Regular cardiac myocyte (primary cell): ENCODE data around the gene ANKRD33. TPM values are rescaled to one million over a fixed set of nuclear protein-coding genes. Genes with fewer than 3 reads are reported as not detected.

Experiments
- total RNA-seq: library from RNA; depleted of rRNA; stranded (reverse); fragments of >200 nt; gene quantifications from 2 replicates; pipeline ENCODE4 v1.2.3, GENCODE V29; 2014

Gene ANKRD33
- total RNA-seq, result under 0.01 and 0.38 TPM in 2 replicates

GRCh38 chr12:51887476-51888315, at the start of gene ANKRD33:
Gene ANKRD33 (plus strand): TSS chr12:51888103. CDS start chr12:51888187, 84 bp downstream.

GRCh38 chr12:51848326-51848727, 39.6 kb upstream of the ANKRD33 start, which contains the start of gene FIGNL2:
Gene FIGNL2 (minus strand): TSS chr12:51848718. CDS start chr12:51822413, 26,305 bp downstream.

GRCh38 chr12:51907083-51907855, 19.4 kb downstream of the ANKRD33 start, which contains the start of gene ACVRL1:
Gene ACVRL1 (plus strand): TSS chr12:51907504. CDS start chr12:51912475, 4,971 bp downstream.

Other genes starting within 250 kb of the ANKRD33 start
- under 0.01 and 0.28 TPM in 2 replicates for gene FIGNL2, start 39.4 kb upstream of the ANKRD33 start, total RNA-seq
- 35.1 and 46.5 TPM in 2 replicates for gene ACVRL1, start 19.4 kb downstream of the ANKRD33 start, total RNA-seq
- gene ACVR1B, start 63.6 kb downstream of the ANKRD33 start, total RNA-seq, result 11.8 and 12.3 TPM in 2 replicates
- 2.7 and 9.0 TPM in 2 replicates for gene TAMALIN, start 118.8 kb downstream of the ANKRD33 start, total RNA-seq
- gene NR4A1, start 163.3 kb downstream of the ANKRD33 start, total RNA-seq, result 6.5 and 12.7 TPM in 2 replicates
- gene ATG101, start 181.9 kb downstream of the ANKRD33 start, total RNA-seq, result 93.9 and 129 TPM in 2 replicates
- 0.19 TPM in 1 of 2 replicates, not detected in the other for gene SMIM41, start 191.6 kb downstream of the ANKRD33 start, total RNA-seq